GM10266 (cell line): ENCODE data around the gene TMEM196.

Experiments used
- DNase-seq: peaks from one replicate; pipeline ENCODE4 v3.0.0; 2012; ENCODE audit errors: extremely low spot score
- CTCF ChIP-seq: IDR thresholded peaks from 2 replicates; pipeline ENCODE4 v1.5.1; 2012; ENCODE audit warnings: mild to moderate bottlenecking, low read depth; ENCODE audit not compliant: control insufficient read depth, insufficient read depth; ENCODE audit errors: missing control alignments

Gene TMEM196

GRCh38 chr7:19772841-19773760, at the start of gene TMEM196:
TSS of gene TMEM196 (minus strand) at chr7:19773617. CDS start at chr7:19772696, 921 bp downstream.
- TF ChIP-seq CTCF: no peak
- DNase-seq: no peak

GRCh38 chr7:19816128-19816527, 42.7 kb upstream of the TMEM196 start:
- no peak for TF ChIP-seq CTCF
- DNase-seq: no peak

- TF ChIP-seq CTCF: no peak
- no peak for DNase-seq
Observed at GRCh38 chr7:19815546-19815945, 42.1 kb upstream of the TMEM196 start.

- TF ChIP-seq CTCF: no peak
- DNase-seq: no peak
Observed at GRCh38 chr7:19814776-19815175, 41.4 kb upstream of the TMEM196 start.

GRCh38 chr7:19811386-19811785, 38.0 kb upstream of the TMEM196 start:
- TF ChIP-seq CTCF: no peak
- no peak for DNase-seq

GRCh38 chr7:19798986-19799385, 25.6 kb upstream of the TMEM196 start:
- no peak for DNase-seq
- TF ChIP-seq CTCF: no peak

GRCh38 chr7:19783541-19783940, 10.1 kb upstream of the TMEM196 start:
- no peak for TF ChIP-seq CTCF
- no peak for DNase-seq
